Neural progenitor cell (in vitro differentiated cells): ENCODE data around the gene SLC4A8. TPM values are rescaled to one million over a fixed set of nuclear protein-coding genes. Genes with fewer than 3 reads are reported as not detected.

Experiments
- DNase-seq: peaks from one replicate; pipeline ENCODE4 v3.0.0-alpha.2; 2016; ENCODE audit warnings: low spot score
- H2AFZ ChIP-seq: fragments of 200-600 bp; sonication (generic); replicated peaks from 2 replicates; pipeline ENCODE4 v1.6.1; 2016; ENCODE audit warnings: antibody characterized with exemption
- H3F3A ChIP-seq: fragments of 200-600 bp; sonication (generic); 2 replicates; pipeline ENCODE4 v1.6.1; 2016; ENCODE audit warnings: antibody characterized with exemption, low read depth
- H3K27ac ChIP-seq: fragments of 200-600 bp; sonication (generic); 2 replicates; pipeline ENCODE4 v1.5.1; 2016; ENCODE audit warnings: mild to moderate bottlenecking
- H3K27me3 ChIP-seq: fragments of 200-600 bp; sonication (generic); 2 replicates; pipeline ENCODE4 v1.6.1; 2016; ENCODE audit warnings: mild to moderate bottlenecking, moderate library complexity
- H3K36me3 ChIP-seq: fragments of 200-600 bp; sonication (generic); 2 replicates; pipeline ENCODE4 v1.5.1; 2016
- H3K4me1 ChIP-seq: fragments of 200-600 bp; sonication (generic); 2 replicates; pipeline ENCODE4 v1.6.1; 2016; ENCODE audit warnings: mixed run types
- H3K4me2 ChIP-seq: fragments of 200-600 bp; sonication (generic); 2 replicates; pipeline ENCODE4 v1.6.1; 2016
- H3K4me3 ChIP-seq: fragments of 200-600 bp; sonication (generic); 2 replicates; pipeline ENCODE4 v1.5.1; 2016
- H3K79me2 ChIP-seq: fragments of 200-600 bp; sonication (generic); 2 replicates; pipeline ENCODE4 v1.6.1; 2016; ENCODE audit warnings: low read depth
- H3K9ac ChIP-seq: fragments of 200-600 bp; sonication (generic); 2 replicates; pipeline ENCODE4 v1.6.1; 2016
- H3K9me3 ChIP-seq: fragments of 200-600 bp; sonication (generic); 2 replicates; pipeline ENCODE4 v1.5.1; 2016; ENCODE audit warnings: low read depth
- H4K20me1 ChIP-seq: fragments of 200-600 bp; sonication (generic); 2 replicates; pipeline ENCODE4 v1.6.1; 2016; ENCODE audit warnings: low read depth
- H3K27ac Mint-ChIP-seq: 3 replicates; pipeline ENCODE4 v1.8.0; 2021; ENCODE audit warnings: mixed read lengths
- H3K27me3 Mint-ChIP-seq: 2 replicates; pipeline ENCODE4 v1.8.0; 2022; ENCODE audit warnings: low read depth, mild to moderate bottlenecking, inconsistent platforms, moderate library complexity, mixed read lengths; ENCODE audit not compliant: insufficient read depth
- H3K36me3 Mint-ChIP-seq: 3 replicates; pipeline ENCODE4 v1.8.0; 2021; ENCODE audit warnings: mixed read lengths
- H3K4me1 Mint-ChIP-seq: 3 replicates; pipeline ENCODE4 v1.8.0; 2021; ENCODE audit warnings: mixed read lengths
- H3K4me3 Mint-ChIP-seq: 3 replicates; pipeline ENCODE4 v1.8.0; 2021; ENCODE audit warnings: mild to moderate bottlenecking, moderate library complexity, mixed read lengths
- H3K9me3 Mint-ChIP-seq: 3 replicates; pipeline ENCODE4 v1.8.0; 2020; ENCODE audit warnings: mixed read lengths
- EZH2 ChIP-seq: fragments of 200-600 bp; sonication (generic); IDR thresholded peaks from 2 replicates; pipeline ENCODE4 v1.6.1; 2017; ENCODE audit warnings: antibody characterized with exemption, mild to moderate bottlenecking, moderate library complexity
- EZH2phosphoT487 ChIP-seq: fragments of 200-600 bp; sonication (generic); IDR thresholded peaks from 2 replicates; pipeline ENCODE4 v1.6.1; 2017; ENCODE audit warnings: antibody characterized with exemption
- total RNA-seq: library from RNA; depleted of rRNA; stranded (reverse); fragments of >200 nt; gene quantifications from 2 replicates; pipeline ENCODE4 v1.2.3, GENCODE V29; 2015; ENCODE audit warnings: low replicate concordance
- TF ChIP-seq, protein P1 (sequence below): fragments of 200-600 bp; sonication (generic); IDR thresholded peaks from 2 replicates; pipeline ENCODE4 v1.5.1; 2017; ENCODE audit warnings: antibody characterized with exemption, mild to moderate bottlenecking

Gene SLC4A8
- total RNA-seq, 1 donor from 2014 or later: 10.1 TPM

DNA sequence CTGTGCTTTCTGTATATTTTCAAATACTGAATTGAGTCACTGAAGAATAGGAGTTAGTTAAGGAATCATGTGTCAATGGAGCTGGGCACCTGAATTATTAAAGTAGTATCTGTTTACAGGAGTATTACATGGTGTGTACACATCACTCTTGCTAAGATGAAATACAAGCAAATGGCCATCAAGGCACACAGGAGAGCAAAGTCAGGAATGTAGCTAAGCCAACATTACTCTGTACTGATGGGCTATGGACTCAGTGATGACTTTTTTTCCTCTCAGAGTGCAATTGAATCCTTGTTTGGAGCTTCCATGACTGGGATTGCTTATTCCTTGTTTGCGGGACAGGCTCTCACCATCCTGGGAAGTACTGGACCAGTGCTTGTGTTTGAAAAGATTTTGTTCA, 45.5 kb downstream of the SLC4A8 start:
- H3K4me3 ChIP-seq: no peak overlapping the region
- H3K79me2 ChIP-seq: no peaks in the 10 kb centered on the region
- H3F3A ChIP-seq: no peaks in the 10 kb centered on the region
- TF ChIP-seq EZH2 (no peak), EZH2phosphoT487 (no peak)
- TF ChIP-seq, protein P1, sequence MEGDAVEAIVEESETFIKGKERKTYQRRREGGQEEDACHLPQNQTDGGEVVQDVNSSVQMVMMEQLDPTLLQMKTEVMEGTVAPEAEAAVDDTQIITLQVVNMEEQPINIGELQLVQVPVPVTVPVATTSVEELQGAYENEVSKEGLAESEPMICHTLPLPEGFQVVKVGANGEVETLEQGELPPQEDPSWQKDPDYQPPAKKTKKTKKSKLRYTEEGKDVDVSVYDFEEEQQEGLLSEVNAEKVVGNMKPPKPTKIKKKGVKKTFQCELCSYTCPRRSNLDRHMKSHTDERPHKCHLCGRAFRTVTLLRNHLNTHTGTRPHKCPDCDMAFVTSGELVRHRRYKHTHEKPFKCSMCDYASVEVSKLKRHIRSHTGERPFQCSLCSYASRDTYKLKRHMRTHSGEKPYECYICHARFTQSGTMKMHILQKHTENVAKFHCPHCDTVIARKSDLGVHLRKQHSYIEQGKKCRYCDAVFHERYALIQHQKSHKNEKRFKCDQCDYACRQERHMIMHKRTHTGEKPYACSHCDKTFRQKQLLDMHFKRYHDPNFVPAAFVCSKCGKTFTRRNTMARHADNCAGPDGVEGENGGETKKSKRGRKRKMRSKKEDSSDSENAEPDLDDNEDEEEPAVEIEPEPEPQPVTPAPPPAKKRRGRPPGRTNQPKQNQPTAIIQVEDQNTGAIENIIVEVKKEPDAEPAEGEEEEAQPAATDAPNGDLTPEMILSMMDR: no peak
- no peaks in the 10 kb centered on the region for H3K9me3 ChIP-seq
- DNase-seq: no peak
- H3K27ac ChIP-seq: no peak overlapping the region
- H3K4me1 ChIP-seq: no peaks in the 10 kb centered on the region
- no peaks in the 10 kb centered on the region for H3K9me3 Mint-ChIP-seq
- peaks cover 26% of the 10 kb centered on the region for H3K36me3 Mint-ChIP-seq
- H2AFZ ChIP-seq: no peak overlapping the region
- H3K4me2 ChIP-seq: no peak overlapping the region
- no peaks in the 10 kb centered on the region for H3K4me1 Mint-ChIP-seq
- H3K4me3 Mint-ChIP-seq: no peak overlapping the region
- H4K20me1 ChIP-seq: no peaks in the 10 kb centered on the region
- H3K27me3 Mint-ChIP-seq: no peaks in the 10 kb centered on the region
- H3K9ac ChIP-seq: no peak overlapping the region
- no peak overlapping the region for H3K27ac Mint-ChIP-seq
- H3K27me3 ChIP-seq: no peaks in the 10 kb centered on the region
- H3K36me3 ChIP-seq: no peaks in the 10 kb centered on the region

DNA sequence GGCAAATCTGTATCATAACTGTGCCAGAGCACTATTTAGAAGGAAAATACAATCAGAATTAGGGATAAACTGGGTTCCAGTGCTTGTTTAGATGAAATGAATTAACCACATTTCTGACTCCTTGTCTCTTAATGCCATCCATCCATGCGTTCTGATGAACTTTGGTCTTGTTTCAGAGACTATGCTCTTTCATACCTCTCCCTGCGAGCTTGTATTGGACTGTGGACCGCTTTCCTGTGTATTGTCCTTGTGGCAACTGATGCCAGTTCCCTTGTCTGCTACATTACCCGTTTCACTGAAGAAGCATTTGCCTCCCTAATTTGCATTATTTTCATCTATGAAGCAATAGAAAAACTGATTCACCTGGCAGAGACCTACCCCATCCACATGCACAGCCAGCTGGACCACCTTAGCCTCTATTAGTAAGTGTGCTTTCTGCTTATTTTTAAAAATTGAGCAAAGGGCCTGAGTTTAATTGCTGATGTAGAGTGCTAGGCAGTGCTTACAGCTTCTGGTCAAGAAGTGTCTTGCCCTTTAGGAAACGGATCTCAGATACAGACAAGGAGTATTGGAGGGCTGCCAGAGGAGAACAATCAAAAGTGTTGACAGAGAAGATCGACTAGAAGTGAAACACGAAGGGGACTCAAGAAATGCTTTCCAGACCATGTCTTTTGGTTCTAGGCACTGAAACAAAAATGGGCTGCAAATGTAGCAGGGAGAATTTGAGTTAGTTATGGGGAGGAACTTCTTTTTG, 46.7 kb downstream of the SLC4A8 start:
- Histone ChIP-seq H3K4me3 (no peak overlapping the region), H3K27ac (no peak overlapping the region), H3K79me2 (no peaks in the 10 kb centered on the region), H4K20me1 (no peaks in the 10 kb centered on the region), H2AFZ (no peak overlapping the region), H3K27me3 (no peaks in the 10 kb centered on the region), H3K9me3 (no peaks in the 10 kb centered on the region), H3K4me1 (no peaks in the 10 kb centered on the region), H3K9ac (no peak overlapping the region), H3K36me3 (no peaks in the 10 kb centered on the region), H3K4me2 (no peak overlapping the region), H3F3A (no peaks in the 10 kb centered on the region)
- H3K27me3 Mint-ChIP-seq: no peaks in the 10 kb centered on the region
- H3K4me3 Mint-ChIP-seq: no peak overlapping the region
- H3K27ac Mint-ChIP-seq: no peak overlapping the region
- DNase-seq: no peak
- TF ChIP-seq EZH2 (no peak), EZH2phosphoT487 (no peak)
- TF ChIP-seq, protein P1: no peak
- H3K36me3 Mint-ChIP-seq: peaks cover 32% of the 10 kb centered on the region
- H3K9me3 Mint-ChIP-seq: no peaks in the 10 kb centered on the region
- no peaks in the 10 kb centered on the region for H3K4me1 Mint-ChIP-seq

DNA sequence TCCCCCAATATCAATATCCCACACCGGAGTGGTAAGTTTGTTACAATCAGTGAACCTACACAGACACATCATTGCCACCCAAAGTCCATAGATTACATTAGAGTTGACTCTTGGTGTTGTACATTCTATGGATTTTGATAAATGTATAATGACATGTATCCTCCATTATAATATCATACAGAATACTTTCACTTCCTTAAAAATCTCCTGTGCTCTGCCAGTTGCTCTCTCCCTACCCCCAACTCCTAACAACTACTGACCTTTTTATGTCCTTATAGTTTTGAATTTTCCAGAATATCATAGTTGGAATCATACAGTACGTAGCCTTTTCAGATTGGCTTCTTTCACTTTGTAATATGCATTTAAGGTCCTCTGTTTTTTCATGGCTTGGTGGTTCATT, 48.4 kb downstream of the SLC4A8 start:
- no peaks in the 10 kb centered on the region for H3F3A ChIP-seq
- TF ChIP-seq, protein P1: no peak
- no peak for TF ChIP-seq EZH2
- TF ChIP-seq EZH2phosphoT487: no peak
- H3K9ac ChIP-seq: no peak overlapping the region
- no peak overlapping the region for H3K4me3 ChIP-seq
- H3K9me3 Mint-ChIP-seq: no peaks in the 10 kb centered on the region
- H2AFZ ChIP-seq: no peak overlapping the region
- no peaks in the 10 kb centered on the region for H3K4me1 Mint-ChIP-seq
- H3K27me3 Mint-ChIP-seq: no peaks in the 10 kb centered on the region
- H3K79me2 ChIP-seq: no peaks in the 10 kb centered on the region
- no peaks in the 10 kb centered on the region for H3K27me3 ChIP-seq
- H3K9me3 ChIP-seq: no peaks in the 10 kb centered on the region
- H3K4me3 Mint-ChIP-seq: no peak overlapping the region
- H3K36me3 ChIP-seq: no peaks in the 10 kb centered on the region
- no peak for DNase-seq
- H3K4me1 ChIP-seq: no peaks in the 10 kb centered on the region
- H3K27ac ChIP-seq: no peak overlapping the region
- no peaks in the 10 kb centered on the region for H4K20me1 ChIP-seq
- H3K36me3 Mint-ChIP-seq: peaks cover 32% of the 10 kb centered on the region
- H3K4me2 ChIP-seq: no peak overlapping the region
- H3K27ac Mint-ChIP-seq: no peak overlapping the region
